Measurements from ENCODE around the gene KCNJ12. TPM values are rescaled to one million over a fixed set of nuclear protein-coding genes. Genes with fewer than 3 reads are reported as not detected.

The KCNJ12 gene
- total RNA-seq, 1 donor from 2014 or later = 0.56 TPM

- Histone ChIP-seq H3K4me2 (no peak overlapping the region), H3K27me3 (peaks cover 62% of the 10 kb centered on the region), H3K9ac (no peak overlapping the region), H3K79me2 (ENCODE audit: low read depth) (no peaks in the 10 kb centered on the region), H3K4me1 (peaks cover 58% of the 10 kb centered on the region), H2AFZ (replicated peaks) (no peak overlapping the region), H3F3A (ENCODE audit: low read depth) (peaks cover 44% of the 10 kb centered on the region), H3K36me3 (no peaks in the 10 kb centered on the region), H3K4me3 (no peak overlapping the region), H4K20me1 (ENCODE audit: low read depth) (peaks cover 10% of the 10 kb centered on the region), H3K27ac (no peak overlapping the region), H3K9me3 (ENCODE audit: low read depth) (no peaks in the 10 kb centered on the region)
- TF ChIP-seq, protein P1, sequence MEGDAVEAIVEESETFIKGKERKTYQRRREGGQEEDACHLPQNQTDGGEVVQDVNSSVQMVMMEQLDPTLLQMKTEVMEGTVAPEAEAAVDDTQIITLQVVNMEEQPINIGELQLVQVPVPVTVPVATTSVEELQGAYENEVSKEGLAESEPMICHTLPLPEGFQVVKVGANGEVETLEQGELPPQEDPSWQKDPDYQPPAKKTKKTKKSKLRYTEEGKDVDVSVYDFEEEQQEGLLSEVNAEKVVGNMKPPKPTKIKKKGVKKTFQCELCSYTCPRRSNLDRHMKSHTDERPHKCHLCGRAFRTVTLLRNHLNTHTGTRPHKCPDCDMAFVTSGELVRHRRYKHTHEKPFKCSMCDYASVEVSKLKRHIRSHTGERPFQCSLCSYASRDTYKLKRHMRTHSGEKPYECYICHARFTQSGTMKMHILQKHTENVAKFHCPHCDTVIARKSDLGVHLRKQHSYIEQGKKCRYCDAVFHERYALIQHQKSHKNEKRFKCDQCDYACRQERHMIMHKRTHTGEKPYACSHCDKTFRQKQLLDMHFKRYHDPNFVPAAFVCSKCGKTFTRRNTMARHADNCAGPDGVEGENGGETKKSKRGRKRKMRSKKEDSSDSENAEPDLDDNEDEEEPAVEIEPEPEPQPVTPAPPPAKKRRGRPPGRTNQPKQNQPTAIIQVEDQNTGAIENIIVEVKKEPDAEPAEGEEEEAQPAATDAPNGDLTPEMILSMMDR (IDR thresholded peaks at IDR 0.05) = no peak
- no peak for TF ChIP-seq EZH2 (IDR thresholded peaks at IDR 0.05)
- H3K36me3 Mint-ChIP-seq = no peaks in the 10 kb centered on the region
- peaks cover 43% of the 10 kb centered on the region for H3K4me1 Mint-ChIP-seq
- no peaks in the 10 kb centered on the region for H3K9me3 Mint-ChIP-seq
- no peak for DNase-seq (ENCODE audit: low spot score)
- no peak overlapping the region for H3K27ac Mint-ChIP-seq
- peaks cover 30% of the 10 kb centered on the region for H3K27me3 Mint-ChIP-seq (ENCODE audit: insufficient read depth, low read depth)
- peak overlapping the region; percentile 76 for H3K4me3 Mint-ChIP-seq
Measured at GRCh38 chr17:21374441-21375161, 1.6 kb upstream of the KCNJ12 start.

- Histone ChIP-seq H3K27ac (no peak overlapping the region), H2AFZ (replicated peaks) (no peak overlapping the region), H3K79me2 (ENCODE audit: low read depth) (no peaks in the 10 kb centered on the region), H3K4me1 (peaks cover 52% of the 10 kb centered on the region), H3K27me3 (peaks cover 64% of the 10 kb centered on the region), H3K9ac (no peak overlapping the region), H3K36me3 (no peaks in the 10 kb centered on the region), H3K4me3 (no peak overlapping the region), H3K9me3 (ENCODE audit: low read depth) (no peaks in the 10 kb centered on the region), H4K20me1 (ENCODE audit: low read depth) (peaks cover 10% of the 10 kb centered on the region), H3F3A (ENCODE audit: low read depth) (peaks cover 39% of the 10 kb centered on the region), H3K4me2 (peak overlapping the region; percentile 96)
- no peak for TF ChIP-seq EZH2 (IDR thresholded peaks at IDR 0.05)
- TF ChIP-seq EZH2phosphoT487 (IDR thresholded peaks at IDR 0.05) = no peak
- TF ChIP-seq, protein P1 (IDR thresholded peaks at IDR 0.05) = no peak
- Mint-ChIP-seq H3K4me3 (peak overlapping the region; percentile 76), H3K36me3 (no peaks in the 10 kb centered on the region), H3K27me3 (ENCODE audit: insufficient read depth, low read depth) (peaks cover 30% of the 10 kb centered on the region), H3K9me3 (no peaks in the 10 kb centered on the region), H3K4me1 (peaks cover 37% of the 10 kb centered on the region), H3K27ac (no peak overlapping the region)
- DNase-seq (ENCODE audit: low spot score) = no peak
Measured at GRCh38 chr17:21375162-21375560, 996 bp upstream of the KCNJ12 start.

GRCh38 chr17:21375757-21376080 is 438 bp upstream of the KCNJ12 start:
- Histone ChIP-seq H3K27ac (no peak overlapping the region), H3K27me3 (peaks cover 64% of the 10 kb centered on the region), H3K9me3 (ENCODE audit: low read depth) (no peaks in the 10 kb centered on the region), H3K36me3 (no peaks in the 10 kb centered on the region), H4K20me1 (ENCODE audit: low read depth) (peaks cover 10% of the 10 kb centered on the region), H2AFZ (replicated peaks) (no peak overlapping the region), H3F3A (ENCODE audit: low read depth) (peaks cover 33% of the 10 kb centered on the region), H3K9ac (no peak overlapping the region), H3K4me2 (peak overlapping the region; percentile 96), H3K4me1 (peaks cover 47% of the 10 kb centered on the region), H3K79me2 (ENCODE audit: low read depth) (no peaks in the 10 kb centered on the region), H3K4me3 (peak overlapping the region; percentile 64)
- no peaks in the 10 kb centered on the region for H3K36me3 Mint-ChIP-seq
- H3K4me3 Mint-ChIP-seq = peak overlapping the region; percentile 76
- H3K27me3 Mint-ChIP-seq (ENCODE audit: insufficient read depth, low read depth) = peaks cover 30% of the 10 kb centered on the region
- H3K27ac Mint-ChIP-seq = no peak overlapping the region
- H3K4me1 Mint-ChIP-seq = peaks cover 32% of the 10 kb centered on the region
- no peak for DNase-seq (ENCODE audit: low spot score)
- TF ChIP-seq EZH2 (IDR thresholded peaks at IDR 0.05) = no peak
- TF ChIP-seq, protein P1 (IDR thresholded peaks at IDR 0.05) = no peak
- no peak for TF ChIP-seq EZH2phosphoT487 (IDR thresholded peaks at IDR 0.05)
- H3K9me3 Mint-ChIP-seq = no peaks in the 10 kb centered on the region
